Activated naive CD4-positive, alpha-beta T cell treated with Interleukin-2 at 50 U/mL for 16 hours (primary cell): Measurements from ENCODE around the gene BCL10.

Experiments used
- DNase-seq: peaks from one replicate; pipeline ENCODE4 v3.0.0-alpha.2; 2020

BCL10 gene

DNA sequence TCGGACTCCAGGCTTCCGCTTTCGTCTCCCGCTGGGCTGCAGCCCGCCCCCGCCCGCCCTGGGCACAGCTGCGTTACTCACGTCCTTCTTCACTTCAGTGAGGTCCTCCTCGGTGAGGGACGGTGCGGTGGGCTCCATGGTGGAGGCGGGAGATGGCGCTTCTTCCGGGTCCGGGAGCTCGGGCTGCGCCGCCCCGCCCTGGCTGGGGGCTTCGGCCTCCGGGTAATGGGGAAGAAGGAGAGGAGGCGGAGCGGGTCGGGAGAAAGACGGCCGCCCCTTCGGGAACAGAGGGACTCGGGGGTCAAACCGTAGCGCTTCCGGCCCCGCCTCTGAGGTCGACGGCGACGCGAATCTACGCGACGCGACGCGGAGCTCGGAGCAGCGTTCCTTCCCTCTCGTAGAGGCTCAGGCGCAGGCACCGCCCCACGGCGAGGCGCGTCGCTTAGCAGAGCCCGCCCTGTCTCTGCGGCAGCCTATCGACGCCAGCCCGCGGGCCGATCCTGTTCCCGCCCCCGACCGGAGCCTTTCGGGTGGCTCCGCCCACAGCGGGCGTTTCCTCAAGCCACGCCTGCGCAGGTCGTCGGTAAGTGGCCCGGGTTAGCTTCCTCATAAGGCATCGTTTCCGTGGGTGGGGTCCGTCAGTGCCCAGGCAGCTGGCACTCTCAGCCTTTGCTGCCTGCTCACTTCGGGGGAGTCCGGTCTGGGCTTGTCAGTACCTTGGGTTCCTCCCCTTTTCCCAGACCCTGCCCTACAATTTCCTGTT lies at the start of gene BCL10:
TSS of gene BCL10 (minus strand) at position 418 of the 763 bp plus-strand sequence. CDS start at position 138, 280 bp downstream.
- peak; percentile 98 for DNase-seq

DNA sequence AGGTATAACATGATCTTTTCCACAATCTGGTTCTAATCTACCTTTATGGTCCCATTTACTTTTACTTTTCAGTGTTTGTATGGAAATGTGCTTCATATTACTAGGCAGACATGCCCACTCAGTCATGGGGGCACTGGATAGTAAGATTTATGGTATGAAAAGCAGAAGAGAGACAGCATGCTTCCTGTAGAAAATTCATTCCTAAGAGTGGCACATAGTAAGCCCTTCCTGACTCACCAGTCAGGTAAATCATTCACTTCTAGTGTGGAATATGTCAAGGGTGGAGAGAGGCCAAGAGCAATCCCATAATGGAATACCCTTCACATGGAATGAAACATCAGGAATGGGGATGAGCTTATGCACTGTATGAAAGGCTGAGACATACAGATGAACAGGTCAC lies 49.5 kb upstream of the BCL10 start:
- DNase-seq = no peak

- no peak for DNase-seq
These were observed 47.3 kb upstream of the BCL10 start for GRCh38 chr1:85323770-85324169.

GRCh38 chr1:85322655-85323054 lies 46.2 kb upstream of the BCL10 start:
- no peak for DNase-seq

GRCh38 chr1:85321237-85321964 lies 45.0 kb upstream of the BCL10 start:
- peak; percentile 8 for DNase-seq

- DNase-seq = no peak
These were observed 44.1 kb upstream of the BCL10 start for GRCh38 chr1:85320371-85321131.

DNA sequence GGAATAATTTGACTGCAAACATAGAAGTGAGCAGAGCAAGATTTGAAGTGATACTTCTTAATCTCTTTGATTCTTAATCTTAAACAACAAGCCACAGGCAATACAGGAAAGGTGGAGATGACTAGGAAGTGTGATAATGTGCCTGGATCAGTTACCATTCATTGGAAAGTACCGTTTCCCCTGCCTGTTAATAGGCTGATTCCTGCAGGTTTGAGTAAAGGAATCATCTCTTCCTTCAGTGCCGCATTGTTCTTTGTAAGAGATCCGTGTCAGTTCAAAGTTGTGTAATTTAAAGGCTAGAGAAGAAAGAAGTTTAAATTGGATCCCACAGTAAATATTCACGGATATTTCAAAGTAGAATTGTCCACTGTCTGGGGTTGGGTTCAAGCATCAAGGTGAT lies 43.5 kb upstream of the BCL10 start:
- DNase-seq = no peak

- no peak for DNase-seq
These were observed 43.1 kb upstream of the BCL10 start for GRCh38 chr1:85319491-85319890.

- no peak for DNase-seq
These were observed 41.8 kb upstream of the BCL10 start for GRCh38 chr1:85318217-85318616.

- no peak for DNase-seq
These were observed 41.1 kb upstream of the BCL10 start for GRCh38 chr1:85317560-85317959.

DNA sequence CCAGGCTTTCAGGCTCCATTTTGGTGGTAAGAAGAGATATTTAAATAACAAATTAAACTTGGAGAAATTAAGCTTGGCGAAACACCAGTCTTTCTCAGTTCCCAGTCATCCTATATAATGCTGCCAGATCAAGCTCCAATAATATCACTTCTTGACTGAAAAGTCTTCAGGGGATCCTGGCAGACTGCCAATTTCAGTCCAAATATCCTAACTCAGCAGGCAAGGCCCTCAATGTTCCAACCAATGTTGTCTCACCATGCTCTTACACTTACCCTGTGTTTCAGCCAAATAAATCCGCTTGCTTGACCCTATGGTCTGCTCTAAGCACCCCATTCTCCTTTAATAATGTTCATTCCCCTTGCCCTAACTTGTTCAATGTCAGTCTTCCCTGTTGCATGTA lies 39.9 kb upstream of the BCL10 start:
- no peak for DNase-seq

DNA sequence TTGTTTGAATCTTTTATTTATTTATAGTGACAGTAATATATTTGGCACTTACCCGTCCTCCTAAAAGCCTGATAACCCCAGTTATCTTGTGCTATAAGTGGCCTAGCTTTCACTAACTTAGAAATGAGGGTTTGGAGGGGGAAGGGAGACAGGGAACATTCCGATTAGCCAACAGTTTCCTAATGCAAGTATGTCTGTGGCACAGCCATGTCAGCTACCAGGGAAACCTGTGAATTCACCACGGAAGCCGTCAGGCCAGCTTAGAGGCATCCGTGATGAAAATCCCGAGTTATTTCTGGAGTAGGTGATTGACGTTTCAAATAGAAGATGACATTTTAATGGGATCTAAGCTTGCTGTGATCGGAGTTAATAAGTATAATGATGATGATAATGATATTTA lies 39.4 kb upstream of the BCL10 start:
- DNase-seq = no peak

DNA sequence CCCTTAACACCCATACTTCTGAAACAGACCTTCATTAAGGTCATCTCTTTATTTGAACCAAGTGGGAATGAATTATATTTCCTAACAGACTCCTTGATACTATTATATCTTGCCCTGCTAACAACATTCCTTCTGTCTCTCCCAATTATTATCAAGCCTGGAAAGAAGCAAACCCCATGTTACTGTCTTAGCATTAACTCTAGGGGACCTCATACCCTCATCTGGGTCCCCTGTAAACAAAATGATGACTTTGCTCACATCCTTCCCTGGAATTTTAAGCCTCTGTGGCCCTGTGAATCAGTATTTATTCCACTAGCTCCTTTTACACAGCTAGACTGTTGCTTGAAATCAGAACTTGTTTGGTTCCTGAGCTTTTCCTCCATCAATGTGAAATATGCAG lies 38.3 kb upstream of the BCL10 start:
- DNase-seq = no peak

GRCh38 chr1:85313888-85314696 lies 37.7 kb upstream of the BCL10 start:
- no peak for DNase-seq

DNA sequence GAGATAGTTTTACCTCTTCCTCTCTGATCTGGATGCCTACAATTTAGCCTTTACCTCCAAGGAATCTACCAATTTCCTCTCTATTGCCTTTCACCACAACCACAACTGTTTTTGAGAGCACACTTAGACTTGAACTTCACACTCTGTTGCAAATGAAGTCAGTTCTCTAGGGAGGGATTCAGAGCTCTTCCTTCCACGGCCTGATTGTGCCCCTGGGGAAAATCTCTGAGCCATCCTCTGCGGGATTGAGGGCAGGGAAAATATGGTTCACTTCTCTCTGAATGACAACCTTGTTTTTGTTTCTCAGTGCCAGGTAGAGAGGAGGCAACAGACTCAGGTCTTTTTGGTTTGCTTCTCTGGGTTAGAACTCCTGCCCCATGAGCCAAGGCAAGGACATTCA lies 35.4 kb upstream of the BCL10 start:
- no peak for DNase-seq

DNA sequence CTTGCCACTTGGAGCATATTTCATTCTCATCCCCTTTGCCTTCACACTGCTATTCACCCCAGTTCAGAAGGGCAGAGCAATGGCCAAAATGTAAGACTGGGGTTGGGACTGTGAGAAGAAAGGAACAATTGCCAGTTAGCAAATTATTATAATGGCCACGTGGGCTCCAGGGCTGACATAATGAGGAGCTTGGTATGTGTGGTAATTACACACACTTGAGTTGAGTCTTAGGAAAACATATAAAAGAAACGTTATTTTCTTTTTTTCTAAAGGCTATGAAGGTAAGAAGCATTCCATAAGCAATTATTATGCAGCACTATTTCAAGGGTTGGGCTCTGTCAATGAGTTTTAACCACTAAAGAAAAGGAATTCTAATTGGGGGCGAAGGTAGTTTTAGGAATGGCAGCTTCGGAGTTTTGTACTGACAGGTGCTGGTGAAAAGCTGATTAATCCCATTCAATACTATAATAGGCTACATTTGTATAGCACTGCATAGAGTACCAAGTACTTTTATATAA lies 32.5 kb upstream of the BCL10 start:
- no peak for DNase-seq

DNA sequence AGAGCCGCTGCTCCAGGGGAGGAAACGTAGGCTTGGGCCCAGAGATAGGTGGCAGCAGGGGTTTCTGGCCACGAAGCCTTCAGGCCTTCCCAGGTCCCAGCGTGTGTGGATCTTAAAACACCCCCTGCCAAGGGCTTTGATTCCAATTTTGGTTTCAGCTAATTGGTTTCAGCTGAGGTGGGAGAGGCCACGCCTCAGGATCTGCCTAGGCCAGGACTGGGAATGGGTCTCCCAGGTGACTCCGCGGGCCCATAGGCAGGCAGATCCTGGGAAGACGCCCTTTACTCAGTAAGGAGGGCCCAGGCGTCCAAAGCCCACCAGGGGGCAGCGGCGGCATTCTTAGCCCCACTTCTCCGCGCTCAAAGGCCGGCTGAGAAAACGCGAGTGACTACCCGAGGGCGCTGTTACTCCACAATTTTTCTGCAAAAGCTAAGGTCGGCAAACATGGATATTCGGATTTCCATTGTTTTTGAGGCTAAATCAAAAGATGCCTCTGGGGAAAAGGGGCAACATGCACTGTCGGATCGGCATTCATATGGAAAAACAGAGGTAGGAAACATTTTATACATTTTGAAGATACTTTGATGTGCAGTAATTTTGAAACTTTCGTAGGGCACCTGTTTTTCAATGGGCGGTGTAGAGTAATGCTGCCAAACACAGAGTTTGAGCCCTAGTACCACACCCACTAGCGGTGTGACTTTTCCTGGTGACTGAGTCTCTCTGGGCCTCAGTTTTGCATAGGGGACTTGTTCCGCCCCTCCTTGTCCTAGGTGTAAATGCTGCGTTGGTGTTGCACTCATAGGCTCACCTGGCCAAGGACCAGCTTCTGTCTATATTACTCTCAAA lies 31.8 kb upstream of the BCL10 start:
- DNase-seq = peak; percentile 63

DNA sequence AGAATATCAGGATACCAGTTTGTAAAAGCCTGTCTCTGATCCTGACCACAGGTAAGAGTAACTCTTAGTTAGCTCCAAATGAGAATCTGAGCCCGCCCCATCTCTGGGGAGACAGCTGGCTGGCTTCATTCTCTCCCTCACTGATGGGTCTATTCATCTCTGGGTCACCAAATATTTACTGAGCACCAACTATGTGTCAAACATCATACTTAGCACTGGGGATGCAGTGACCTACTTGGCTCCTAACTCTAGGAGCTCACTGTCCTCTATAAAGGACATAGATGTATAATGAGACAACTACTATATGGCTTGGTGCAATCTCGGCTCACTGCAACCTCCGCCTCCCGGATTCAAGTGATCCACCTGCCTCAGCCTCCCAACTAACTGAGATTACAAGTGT lies 29.8 kb upstream of the BCL10 start:
- DNase-seq = no peak

DNA sequence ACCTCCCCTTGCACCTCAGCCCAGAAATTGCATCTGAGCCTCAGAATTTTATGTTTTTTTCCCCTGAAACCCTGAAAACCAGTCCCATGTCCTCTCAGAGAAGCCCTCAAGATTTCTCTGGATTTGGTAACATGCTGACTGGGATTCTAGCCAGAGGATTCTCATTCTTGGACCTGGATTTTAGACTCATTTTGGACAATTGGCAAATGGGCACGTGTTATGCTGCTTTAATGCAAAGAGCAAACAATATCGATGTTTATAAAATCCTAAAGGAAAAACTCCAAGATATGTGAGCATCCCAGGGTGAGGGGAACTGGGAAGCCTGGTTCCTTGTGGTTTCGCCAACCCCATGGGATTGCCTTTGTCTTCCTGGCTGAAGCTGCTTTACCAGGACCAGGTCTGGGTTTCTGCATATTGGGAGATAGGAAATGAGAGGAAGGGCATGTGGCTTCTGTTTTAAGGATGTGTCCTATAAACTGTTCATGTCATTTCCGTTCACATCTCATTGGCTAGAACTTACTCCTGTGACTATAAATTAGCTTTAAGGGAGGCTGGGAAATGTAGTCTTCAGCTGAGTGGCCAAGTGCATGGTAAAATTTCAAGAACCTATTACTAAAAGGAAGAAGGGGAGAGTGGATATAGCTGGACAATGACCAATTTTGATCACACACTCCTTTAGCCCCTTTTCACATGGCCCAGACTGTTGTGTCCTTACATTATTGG lies 27.2 kb upstream of the BCL10 start:
- no peak for DNase-seq

DNA sequence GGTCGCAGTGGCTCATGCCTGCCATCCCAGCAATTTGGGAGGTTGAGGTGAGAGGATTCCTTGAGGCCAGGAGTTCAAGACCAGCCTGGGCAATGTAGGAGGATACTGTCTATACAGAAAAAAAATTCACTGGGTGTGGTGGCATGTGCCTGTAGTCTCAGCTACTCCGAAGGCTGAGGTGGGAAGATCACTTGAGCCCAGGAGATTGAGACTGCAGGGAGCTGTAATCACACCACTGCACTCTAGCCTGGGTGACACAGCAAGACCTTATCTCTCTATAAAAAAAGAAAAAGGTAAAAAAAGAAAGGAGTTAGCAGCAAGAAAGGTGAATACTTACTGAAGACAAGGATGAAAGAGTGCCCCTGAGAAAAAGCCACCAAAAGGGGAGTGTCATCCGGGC lies 23.7 kb upstream of the BCL10 start:
- no peak for DNase-seq
